AG04450 (cell line): ENCODE results near the gene PTCH2. TPM values are rescaled to one million over a fixed set of nuclear protein-coding genes. Genes with fewer than 3 reads are reported as not detected.
A peak's percentile ranks its signal among the peaks of the same experiment; 100 is the strongest.
"Not testable (repeated sequence)": the region's sequence is repeated elsewhere in the genome, so short reads cannot be mapped to it uniquely, and the experiment has no call there.

Source experiments
- CTCF ChIA-PET: fragments of 300-600, 350-600 bp; formaldehyde crosslinking; extraction: SDS; loops from one replicate; lab custom pipeline; 2022; ENCODE audit warnings: antibody characterized with exemption, inconsistent platforms; lab: Charles Lee
- POLR2A ChIA-PET: fragments of 350-600 bp; formaldehyde crosslinking; extraction: SDS; loops from one replicate; lab custom pipeline; 2021; ENCODE audit warnings: antibody characterized with exemption, inconsistent platforms; lab: Yijun Ruan, JAX
- DNase-seq: peaks from one replicate; pipeline ENCODE4 v3.0.0-alpha.2; 2011; ENCODE audit warnings: low read depth, low spot score
- H3K27ac ChIP-seq: one replicate; pipeline ENCODE4 v1.5.1; 2012; ENCODE audit warnings: low read depth, low read length, control low read depth
- H3K27me3 ChIP-seq: one replicate; pipeline ENCODE4 v1.6.0; 2012; ENCODE audit warnings: low read length; ENCODE audit not compliant: control insufficient read depth, insufficient read depth
- H3K4me3 ChIP-seq: 2 replicates; pipeline ENCODE4 v1.5.1; 2011; ENCODE audit warnings: mild to moderate bottlenecking, low read depth, low read length, control low read depth
- H3K9me3 ChIP-seq: 2 replicates; pipeline ENCODE4 v1.5.1; 2012; ENCODE audit warnings: low read length; ENCODE audit not compliant: control insufficient read depth, insufficient read depth
- polyA plus RNA-seq: library from polyadenylated mRNA; depleted of rRNA; stranded (reverse); fragments of >200 nt; gene quantifications from 2 replicates; pipeline ENCODE4 v1.2.3, GENCODE V29; 2011
- TF ChIP-seq, protein P1 (sequence below): IDR thresholded peaks from 2 replicates; pipeline ENCODE4 v1.5.1; 2011; ENCODE audit warnings: low read depth, low read length, control low read depth, inconsistent platforms

Gene PTCH2
- polyA plus RNA-seq, 1 experiment = 0.20 TPM

DNA sequence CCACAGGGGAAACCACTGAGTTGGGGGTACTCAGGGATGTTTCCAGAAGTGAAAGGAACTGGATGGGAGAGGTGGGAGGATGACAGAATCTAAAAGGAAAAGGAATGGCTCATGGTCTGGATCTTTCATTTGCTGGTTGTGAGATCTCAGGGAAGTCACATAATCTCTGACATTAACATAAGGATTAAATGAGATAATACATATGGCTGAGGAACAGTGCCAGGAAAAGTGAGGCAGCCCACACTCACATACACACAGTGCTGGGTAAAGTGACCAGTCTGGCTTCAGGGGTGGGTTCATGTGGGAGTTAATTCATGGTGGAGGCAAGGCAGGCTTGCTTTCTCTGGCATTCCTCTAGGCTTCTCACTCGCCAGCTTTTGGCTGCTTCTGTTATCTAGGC is 3.9 kb upstream of the PTCH2 start:
- ChIA-PET POLR2A (no interaction called here), CTCF (no interaction called here)
- Histone ChIP-seq H3K9me3 (no peaks in the 10 kb centered on the region), H3K4me3 (no peak overlapping the region), H3K27me3 (no peaks in the 10 kb centered on the region), H3K27ac (no peak overlapping the region)
- no peak for DNase-seq
- TF ChIP-seq, protein P1, sequence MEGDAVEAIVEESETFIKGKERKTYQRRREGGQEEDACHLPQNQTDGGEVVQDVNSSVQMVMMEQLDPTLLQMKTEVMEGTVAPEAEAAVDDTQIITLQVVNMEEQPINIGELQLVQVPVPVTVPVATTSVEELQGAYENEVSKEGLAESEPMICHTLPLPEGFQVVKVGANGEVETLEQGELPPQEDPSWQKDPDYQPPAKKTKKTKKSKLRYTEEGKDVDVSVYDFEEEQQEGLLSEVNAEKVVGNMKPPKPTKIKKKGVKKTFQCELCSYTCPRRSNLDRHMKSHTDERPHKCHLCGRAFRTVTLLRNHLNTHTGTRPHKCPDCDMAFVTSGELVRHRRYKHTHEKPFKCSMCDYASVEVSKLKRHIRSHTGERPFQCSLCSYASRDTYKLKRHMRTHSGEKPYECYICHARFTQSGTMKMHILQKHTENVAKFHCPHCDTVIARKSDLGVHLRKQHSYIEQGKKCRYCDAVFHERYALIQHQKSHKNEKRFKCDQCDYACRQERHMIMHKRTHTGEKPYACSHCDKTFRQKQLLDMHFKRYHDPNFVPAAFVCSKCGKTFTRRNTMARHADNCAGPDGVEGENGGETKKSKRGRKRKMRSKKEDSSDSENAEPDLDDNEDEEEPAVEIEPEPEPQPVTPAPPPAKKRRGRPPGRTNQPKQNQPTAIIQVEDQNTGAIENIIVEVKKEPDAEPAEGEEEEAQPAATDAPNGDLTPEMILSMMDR = no peak

DNA sequence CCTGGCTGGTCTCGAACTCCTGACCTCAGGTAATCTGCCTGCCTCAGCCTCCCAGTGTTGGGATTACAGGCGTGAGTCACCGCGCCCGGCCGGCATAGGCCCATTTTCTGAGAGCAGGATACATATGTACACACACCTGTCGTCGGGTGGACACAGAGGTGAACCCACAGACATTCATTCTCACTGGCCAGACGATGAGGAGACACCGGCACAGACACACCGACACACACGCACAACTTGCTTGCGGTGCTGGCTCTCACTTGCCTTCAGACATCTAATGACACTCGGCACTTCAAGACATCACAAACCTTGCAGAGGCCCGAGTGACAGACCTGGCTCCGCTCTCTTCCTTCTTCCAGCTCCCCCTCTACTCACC is 579 bp downstream of the PTCH2 start:
- no peak for DNase-seq
- CTCF ChIA-PET = interaction anchor here (0.6 to 1.9 kb wide), 2 partner anchors 144 to 172 kb away, joined by 5 to 12 read pairs; partner anchors contain the start of gene EIF2B3
- H3K27ac ChIP-seq = no peak overlapping the region
- H3K4me3 ChIP-seq = peak overlapping the region; percentile 64
- H3K9me3 ChIP-seq = no peaks in the 10 kb centered on the region
- TF ChIP-seq, protein P1 = no peak
- H3K27me3 ChIP-seq = no peaks in the 10 kb centered on the region
- POLR2A ChIA-PET = interaction anchor here (1.1 kb wide), 1 partner anchor 16 kb away, joined by 3 read pairs; no protein-coding TSS in a partner anchor

DNA sequence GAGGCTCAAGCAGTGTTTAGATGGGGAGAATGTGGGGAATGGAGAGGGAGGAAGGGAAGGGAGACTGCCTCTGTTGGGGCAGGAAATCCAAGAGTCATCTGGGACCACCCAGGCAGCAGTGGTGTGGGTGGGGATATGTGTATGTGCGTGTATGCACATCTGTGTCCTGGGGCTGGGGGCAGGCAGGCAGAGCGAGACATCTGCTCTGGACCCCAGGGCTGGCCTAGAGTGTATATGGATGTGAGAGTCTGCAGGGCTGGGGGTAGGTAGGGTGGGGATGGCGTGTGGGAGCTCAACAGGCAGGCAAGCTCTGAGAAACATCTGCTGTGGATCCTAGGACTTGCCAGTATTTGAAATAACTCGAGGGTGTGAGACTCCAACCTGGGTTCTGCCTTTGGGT is 3.5 kb downstream of the PTCH2 start:
- ChIA-PET CTCF (no interaction called here), POLR2A (no interaction called here)
- Histone ChIP-seq H3K27ac (no peak overlapping the region), H3K9me3 (no peaks in the 10 kb centered on the region), H3K4me3 (no peak overlapping the region), H3K27me3 (no peaks in the 10 kb centered on the region)
- TF ChIP-seq, protein P1 = no peak
- DNase-seq = no peak

DNA sequence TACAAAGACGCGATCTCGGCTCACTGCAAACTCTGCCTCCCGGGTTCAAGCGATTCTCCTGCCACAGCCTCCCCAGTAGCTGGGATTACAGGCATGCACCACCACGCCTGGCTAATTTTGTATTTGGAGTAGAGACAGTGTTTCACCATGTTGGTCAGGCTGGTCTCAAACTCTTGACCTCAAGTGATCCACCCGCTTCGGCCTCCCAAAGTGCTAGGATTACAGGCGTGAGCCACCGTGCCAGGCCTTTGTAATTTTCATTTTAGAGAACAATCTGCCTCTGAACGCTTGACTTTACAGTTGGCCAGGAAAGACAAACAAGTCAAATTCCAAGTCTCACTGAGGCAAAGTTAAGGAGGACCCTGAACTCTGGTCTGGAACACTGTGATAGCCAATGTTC is 4.8 kb downstream of the PTCH2 start:
- DNase-seq, H3K4me3 ChIP-seq, POLR2A ChIA-PET, H3K27ac ChIP-seq, H3K9me3 ChIP-seq, H3K27me3 ChIP-seq: not testable (repeated sequence)
- CTCF ChIA-PET = interaction anchor here (0.6 to 0.8 kb wide), 2 partner anchors 21 to 160 kb away, joined by 3 to 5 read pairs; no protein-coding TSS in a partner anchor

DNA sequence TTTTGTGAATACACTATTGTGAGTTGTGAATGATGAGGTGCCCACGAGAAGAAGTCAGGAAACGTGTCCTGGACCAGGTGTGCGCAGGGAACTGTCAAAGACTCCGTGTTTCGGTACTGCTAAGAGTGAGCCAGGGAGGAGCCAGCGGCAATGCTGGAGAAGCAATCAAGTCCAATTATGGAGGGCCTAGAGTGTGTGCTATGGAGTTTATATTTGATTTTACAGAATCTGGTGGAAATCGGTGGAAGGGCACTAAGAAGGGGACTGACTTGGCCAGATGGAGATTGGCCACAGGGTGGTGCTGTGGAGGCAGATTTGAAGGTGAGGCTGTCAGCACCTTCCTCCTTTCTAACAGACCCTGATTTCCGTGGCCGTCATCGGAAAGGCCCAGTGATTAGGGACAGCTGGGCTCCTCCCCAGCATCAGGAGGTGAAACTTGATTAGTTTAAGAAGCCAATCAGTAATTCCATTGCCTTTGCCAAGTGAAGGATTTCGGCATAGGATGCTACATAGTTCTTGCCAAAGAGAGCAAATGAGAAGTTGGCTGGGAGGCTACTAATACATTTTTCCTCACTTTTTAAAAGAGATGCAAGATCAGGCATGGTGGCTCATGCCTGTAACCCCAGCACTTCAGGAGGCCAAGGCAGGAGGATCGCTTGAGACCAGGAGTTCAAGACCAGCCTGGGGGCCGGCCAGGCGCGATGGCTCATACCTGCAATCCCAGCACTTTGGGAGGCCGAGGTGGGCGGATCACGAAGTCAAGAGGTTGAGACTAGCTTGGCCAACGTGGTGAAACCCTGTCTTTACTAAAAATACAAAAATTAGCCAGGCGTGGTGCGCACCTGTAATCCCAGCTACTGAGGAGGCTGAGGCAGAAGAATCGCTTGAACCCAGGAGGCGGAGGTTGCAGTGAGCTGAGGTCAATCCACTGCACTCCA is 7.0 kb downstream of the PTCH2 start:
- POLR2A ChIA-PET = interaction anchor here (1.4 kb wide), 1 partner anchor 175 kb away, joined by 3 read pairs; the partner anchor contains the start of gene HECTD3
- Histone ChIP-seq H3K27me3 (no peaks in the 10 kb centered on the region), H3K27ac (no peak overlapping the region), H3K4me3 (no peak overlapping the region), H3K9me3 (no peaks in the 10 kb centered on the region)
- TF ChIP-seq, protein P1 = peak; percentile 91
- peak; percentile 57 for DNase-seq
- CTCF ChIA-PET = interaction anchor here (0.6 to 3.4 kb wide), 15 partner anchors 12 to 464 kb away, joined by 3 to 30 read pairs (median 3); partner anchors contain the start of genes BTBD19, HECTD3 and UROD
